PC-9 (cell line): ENCODE measurements around the gene MRPL55. TPM values are rescaled to one million over a fixed set of nuclear protein-coding genes. Genes with fewer than 3 reads are reported as not detected.

Experiments used
- Bru-seq: library from RNA; stranded (reverse); fragments of 400-500 nt; gene quantifications from one replicate; lab custom pipeline; 2021; lab: Mats Ljungman, UMichigan
- BruChase-seq, 2 experiments: library from RNA; stranded (reverse); fragments of 400-500 nt; gene quantifications; one replicate each; lab custom pipeline; 2021; lab: Mats Ljungman, UMichigan
- BruUV-seq: library from RNA; stranded (reverse); fragments of 400-500 nt; replicated peaks from 2 replicates; lab custom pipeline; 2021; lab: Mats Ljungman, UMichigan
- CTCF ChIA-PET: fragments of 300-600 bp; sonication (Branson Sonifier 250); formaldehyde crosslinking; loops from one replicate; lab custom pipeline; 2022; ENCODE audit warnings: antibody characterized with exemption; lab: Charles Lee
- POLR2A ChIA-PET: fragments of 300-600 bp; sonication (Branson Sonifier 250); formaldehyde crosslinking; loops from one replicate; lab custom pipeline; 2022; ENCODE audit warnings: antibody characterized with exemption; ENCODE audit not compliant: unreplicated experiment; lab: Charles Lee
- DNase-seq, 2 experiments: peaks; one replicate each; pipeline versions ENCODE4 v3.0.0 to v3.0.0-alpha.2; 2015 to 2022; ENCODE audit warnings: mixed read lengths in 1 of 2
- H2AFZ ChIP-seq: fragments of 200-600 bp; sonication (generic); 2 replicates; pipeline ENCODE4 v1.8.1; 2017; ENCODE audit warnings: antibody characterized with exemption
- H3F3A ChIP-seq: fragments of 200-600 bp; sonication (generic); 2 replicates; pipeline ENCODE4 v1.8.1; 2017; ENCODE audit warnings: antibody characterized with exemption, mild to moderate bottlenecking, low read depth; ENCODE audit not compliant: insufficient read depth
- H3K27ac ChIP-seq: fragments of 200-600 bp; sonication (generic); 2 replicates; pipeline ENCODE4 v1.6.1; 2016; ENCODE audit warnings: mixed run types
- H3K27me3 ChIP-seq: fragments of 200-600 bp; sonication (generic); 2 replicates; pipeline ENCODE4 v1.6.1; 2016; ENCODE audit warnings: low read depth, mixed run types; ENCODE audit not compliant: insufficient read depth
- H3K36me3 ChIP-seq: fragments of 200-600 bp; sonication (generic); 2 replicates; pipeline ENCODE4 v1.6.1; 2016; ENCODE audit warnings: low read depth, mixed run types
- H3K4me1 ChIP-seq: fragments of 200-600 bp; sonication (generic); replicated peaks from 2 replicates; pipeline ENCODE4 v1.6.1; 2016; ENCODE audit warnings: mixed run types; ENCODE audit not compliant: insufficient read depth
- H3K4me2 ChIP-seq: fragments of 200-600 bp; sonication (generic); 2 replicates; pipeline ENCODE4 v1.6.1; 2017; ENCODE audit warnings: mixed run types
- H3K4me3 ChIP-seq: fragments of 200-600 bp; sonication (generic); 2 replicates; pipeline ENCODE4 v1.6.1; 2016; ENCODE audit warnings: mixed run types
- H3K79me2 ChIP-seq: fragments of 200-600 bp; sonication (generic); 2 replicates; pipeline ENCODE4 v1.6.1; 2017; ENCODE audit warnings: low read depth, mixed run types
- H3K9me2 ChIP-seq: fragments of 200-600 bp; sonication (generic); 2 replicates; pipeline ENCODE4 v1.8.1; 2017; ENCODE audit warnings: mild to moderate bottlenecking; ENCODE audit not compliant: insufficient read depth
- H3K9me3 ChIP-seq: fragments of 200-600 bp; sonication (generic); 2 replicates; pipeline ENCODE4 v1.8.1; 2016; ENCODE audit warnings: low read depth; ENCODE audit not compliant: insufficient read depth
- H4K20me1 ChIP-seq: fragments of 200-600 bp; sonication (generic); 2 replicates; pipeline ENCODE4 v1.8.1; 2017; ENCODE audit not compliant: insufficient read depth
- CTCF ChIP-seq: fragments of 200-600 bp; sonication (generic); conservative IDR thresholded peaks from 2 replicates; pipeline ENCODE4 v1.6.1; 2017; ENCODE audit warnings: mixed run types, antibody characterized with exemption, mild to moderate bottlenecking, moderate library complexity
- EZH2 ChIP-seq: fragments of 200-600 bp; sonication (generic); IDR thresholded peaks from 2 replicates; pipeline ENCODE4 v1.8.0; 2017; ENCODE audit warnings: antibody characterized with exemption, low read depth
- intact Hi-C: fragments of 100-400 bp; cut with micrococcal nuclease; formaldehyde crosslinking; loops from one replicate; pipeline ENCODE4 v1.10.0; 2022; ENCODE audit not compliant: unreplicated experiment
- long read RNA-seq: library from polyadenylated mRNA; stranded (forward); transcript quantifications from one replicate; pipeline ENCODE4 v2.0.0, GENCODE V29; 2022
- total RNA-seq: library from RNA; stranded (reverse); gene quantifications from 2 replicates; pipeline ENCODE4 v1.2.3, GENCODE V29; 2021

MRPL55 gene
- 81.0 and 84.4 TPM in 2 replicates for total RNA-seq
- percentile 64 among the genes with signal in this experiment for Bru-seq, nascent RNA
- percentile 66 among the genes with signal in this experiment for BruChase-seq, experiment 1, labeled RNA remaining after a 2-hour chase
- BruChase-seq, experiment 2, labeled RNA remaining after a 6-hour chase, result percentile 82 among the genes with signal in this experiment
- long read RNA-seq, transcript MRPL55-203 (5 exons, 744 nt), result minor isoform, 31 of 141 reads
- long read RNA-seq, transcript MRPL55-201 (5 exons, 632 nt), result minor isoform, 10 of 141 reads
- long read RNA-seq, transcript MRPL55-204 (4 exons, 661 nt), result major isoform, 32 of 141 reads
- long read RNA-seq, transcript MRPL55-217 (4 exons, 565 nt), result minor isoform, 10 of 141 reads
- long read RNA-seq, partial matches to known transcripts, result 0 of 141 reads
- long read RNA-seq, other reads (novel, unspliced or antisense), result 42 of 141 reads

GRCh38 chr1:228109073-228109961 is at the start of gene MRPL55:
Gene MRPL55 (minus strand): TSS chr1:228109299. CDS start chr1:228108260, 1,039 bp downstream.
- Histone ChIP-seq H3K4me3 (peak within 1 kb of the TSS; percentile 97), H3K4me1 (peaks cover 6% of the 10 kb centered on the region), H3F3A (peaks cover 5% of the 10 kb centered on the region; the same call in 1 of the 2 replicates), H3K79me2 (peaks cover 14% of the 10 kb centered on the region), H3K27ac (no peak within 1 kb of the TSS), H3K4me2 (peak within 1 kb of the TSS; percentile 99), H3K9me3 (no peaks in the 10 kb centered on the region), H3K27me3 (no peaks in the 10 kb centered on the region), H3K36me3 (0 out of 2 replicates have a peak, but pooled peaks cover 4% of the 10 kb centered on the region), H3K9me2 (no peaks in the 10 kb centered on the region), H4K20me1 (no peaks in the 10 kb centered on the region), H2AFZ (peak within 1 kb of the TSS; percentile 96)
- ChIA-PET CTCF (interaction anchor here (1.0 kb wide), 1 partner anchor 22 kb away, joined by 4 read pairs; no protein-coding TSS in a partner anchor), POLR2A (interaction anchor here (0.6 to 0.7 kb wide), 2 partner anchors 119 to 156 kb away, joined by 4 to 9 read pairs; no protein-coding TSS in a partner anchor)
- intact Hi-C loops, result loop anchor here (1.0 kb wide), 3 partner anchors 31 to 345 kb away; partner anchors contain the start of gene GUK1
- no peak for TF ChIP-seq EZH2
- no peak for TF ChIP-seq CTCF
- peak; percentile 90 to 99 for DNase-seq
- no TSS peak for BruUV-seq

- H3K27me3 ChIP-seq, result no peaks in the 10 kb centered on the region
- no peaks in the 10 kb centered on the region for H3K4me1 ChIP-seq
- BruUV-seq, result no TSS peak
- TF ChIP-seq EZH2 (no peak), CTCF (no peak)
- H3K9me2 ChIP-seq, result no peaks in the 10 kb centered on the region
- intact Hi-C loops, result no loop called here
- H3K36me3 ChIP-seq, result no peaks in the 10 kb centered on the region
- no peak overlapping the region for H3K4me2 ChIP-seq
- ChIA-PET POLR2A (interaction anchor here (0.5 kb wide), 1 partner anchor 7 kb away, joined by 3 read pairs; the partner anchor contains the start of gene IBA57), CTCF (interaction anchor here (1.0 kb wide), 1 partner anchor 159 kb away, joined by 4 read pairs; no protein-coding TSS in a partner anchor)
- H3K4me3 ChIP-seq, result no peak overlapping the region
- no peaks in the 10 kb centered on the region for H4K20me1 ChIP-seq
- H3F3A ChIP-seq, result no peaks in the 10 kb centered on the region; the same call in 1 of the 2 replicates
- H3K9me3 ChIP-seq, result no peaks in the 10 kb centered on the region
- no peak overlapping the region for H3K27ac ChIP-seq
- no peak overlapping the region for H2AFZ ChIP-seq
- DNase-seq, result no peak
- H3K79me2 ChIP-seq, result no peaks in the 10 kb centered on the region
Observed at GRCh38 chr1:228158151-228159007, 49.3 kb upstream of the MRPL55 start.
